A673 (cell line): ENCODE data around the gene SLC22A1. TPM values are rescaled to one million over a fixed set of nuclear protein-coding genes. Genes with fewer than 3 reads are reported as not detected.

Experiments used
- BruUV-seq: library from RNA; stranded (reverse); fragments of 400-500 nt; replicated peaks from 2 replicates; lab custom pipeline; 2021; lab: Mats Ljungman, UMichigan
- CTCF ChIA-PET: fragments of 300-600 bp; sonication (Branson Sonifier 250); formaldehyde crosslinking; loops from one replicate; lab custom pipeline; 2022; ENCODE audit warnings: antibody characterized with exemption; lab: Charles Lee
- POLR2A ChIA-PET: fragments of 300-600 bp; sonication (Branson Sonifier 250); formaldehyde crosslinking; loops from one replicate; lab custom pipeline; 2022; ENCODE audit warnings: antibody characterized with exemption; ENCODE audit not compliant: low non-redundant PET; lab: Charles Lee
- DNase-seq: peaks from one replicate; pipeline ENCODE4 v3.0.0-alpha.2; 2015; ENCODE audit warnings: low spot score
- H3K27ac ChIP-seq: fragments of 200-600 bp; sonication (generic); 2 replicates; pipeline ENCODE4 v1.5.1; 2016; ENCODE audit warnings: mixed run types, low read depth, mild to moderate bottlenecking, mixed read lengths, antibody characterized with exemption, low read length; ENCODE audit not compliant: poor library complexity, severe bottlenecking
- H3K27me3 ChIP-seq: fragments of 200-600 bp; sonication (generic); replicated peaks from 2 replicates; pipeline ENCODE4 v1.6.1; 2017; ENCODE audit warnings: mixed run types, low read depth, mild to moderate bottlenecking, mixed read lengths, antibody characterized with exemption, low read length; ENCODE audit not compliant: insufficient read depth, poor library complexity
- H3K36me3 ChIP-seq: fragments of 200-600 bp; sonication (generic); 2 replicates; pipeline ENCODE4 v1.6.1; 2016; ENCODE audit warnings: mixed run types, mild to moderate bottlenecking, mixed read lengths, antibody characterized with exemption, low read length; ENCODE audit not compliant: insufficient read depth, poor library complexity, severe bottlenecking
- H3K4me1 ChIP-seq: fragments of 200-600 bp; sonication (generic); 2 replicates; pipeline ENCODE4 v1.6.1; 2017; ENCODE audit warnings: mixed run types, mild to moderate bottlenecking, mixed read lengths, antibody characterized with exemption, low read length; ENCODE audit not compliant: insufficient read depth, poor library complexity, severe bottlenecking
- H3K4me3 ChIP-seq: fragments of 200-600 bp; sonication (generic); 2 replicates; pipeline ENCODE4 v1.5.1; 2016; ENCODE audit warnings: low read depth, mixed run types, mild to moderate bottlenecking, mixed read lengths, low read length; ENCODE audit not compliant: poor library complexity, severe bottlenecking
- H3K9me3 ChIP-seq: fragments of 200-600 bp; sonication (generic); 2 replicates; pipeline ENCODE4 v1.6.1; 2016; ENCODE audit warnings: mixed run types, low read depth, mild to moderate bottlenecking, mixed read lengths, antibody characterized with exemption, low read length; ENCODE audit not compliant: poor library complexity, severe bottlenecking
- CTCF ChIP-seq: fragments of 300-800, 200-600 bp; sonication (generic); conservative IDR thresholded peaks from 2 replicates; pipeline ENCODE4 v1.5.1; 2017; ENCODE audit warnings: low read depth, mild to moderate bottlenecking, antibody characterized with exemption, low read length, moderate library complexity, mixed read lengths
- EZH2 ChIP-seq: fragments of 200-600 bp; sonication (generic); IDR thresholded peaks from 2 replicates; pipeline ENCODE4 v1.6.1; 2017; ENCODE audit warnings: borderline replicate concordance, low read depth, mild to moderate bottlenecking, mixed read lengths, antibody characterized with exemption, low read length; ENCODE audit not compliant: poor library complexity, severe bottlenecking
- intact Hi-C: fragments of 100-400 bp; cut with micrococcal nuclease; formaldehyde crosslinking; loops from one replicate; pipeline ENCODE4 v1.10.0; 2022; ENCODE audit not compliant: unreplicated experiment
- total RNA-seq: library from RNA; stranded (reverse); gene quantifications from 2 replicates; pipeline ENCODE4 v1.2.3, GENCODE V29; 2021

The SLC22A1 gene
- total RNA-seq, 1 experiment from 2014 or later = 3.3 TPM

- intact Hi-C loops = no loop called here
Measured at GRCh38 chr6:160173806-160174527, 52.4 kb downstream of the SLC22A1 start.

GRCh38 chr6:160174681-160175080 lies 53.1 kb downstream of the SLC22A1 start:
- CTCF ChIA-PET = no interaction called here
- DNase-seq = no peak
- H3K9me3 ChIP-seq = no peaks in the 10 kb centered on the region
- no peak overlapping the region for H3K27ac ChIP-seq
- TF ChIP-seq EZH2 = no peak
- TF ChIP-seq CTCF = no peak
- no peaks in the 10 kb centered on the region for H3K36me3 ChIP-seq
- peaks cover 17% of the 10 kb centered on the region for H3K27me3 ChIP-seq
- BruUV-seq = no TSS peak
- no peaks in the 10 kb centered on the region for H3K4me1 ChIP-seq
- POLR2A ChIA-PET = no interaction called here
- no peak overlapping the region for H3K4me3 ChIP-seq
- intact Hi-C loops = no loop called here

More at GRCh38 chr6:160173806-160174527, 52.4 kb downstream of the SLC22A1 start:
- H3K36me3 ChIP-seq = no peaks in the 10 kb centered on the region
- BruUV-seq = no TSS peak
- no peak for TF ChIP-seq CTCF
- no peak for TF ChIP-seq EZH2
- no peaks in the 10 kb centered on the region for H3K9me3 ChIP-seq
- H3K27ac ChIP-seq = no peak overlapping the region
- no peaks in the 10 kb centered on the region for H3K4me1 ChIP-seq
- no peak overlapping the region for H3K4me3 ChIP-seq
- H3K27me3 ChIP-seq = peaks cover 17% of the 10 kb centered on the region
- ChIA-PET CTCF (no interaction called here), POLR2A (no interaction called here)
- DNase-seq = no peak

DNA sequence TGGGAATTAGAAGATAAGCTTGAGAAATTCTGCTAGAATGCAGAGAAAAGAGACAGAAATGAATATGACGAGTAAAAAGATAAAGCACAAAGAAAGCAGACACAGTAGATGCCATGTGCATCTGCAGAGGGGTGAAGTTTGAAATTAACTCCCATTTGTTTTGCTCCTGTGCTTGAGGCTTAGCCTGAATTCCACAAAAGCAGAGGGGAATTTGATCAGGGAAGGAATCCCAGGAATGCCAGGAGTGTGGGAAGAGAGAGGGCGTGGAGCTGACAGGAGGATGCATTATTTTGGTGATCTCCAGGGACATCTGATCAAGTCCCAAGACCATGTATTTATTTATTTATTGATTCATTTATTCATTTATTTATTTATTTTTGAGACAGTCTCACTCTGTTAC lies 55.6 kb downstream of the SLC22A1 start:
- H3K36me3 ChIP-seq = no peaks in the 10 kb centered on the region
- H3K27me3 ChIP-seq = peaks cover 14% of the 10 kb centered on the region
- no peaks in the 10 kb centered on the region for H3K9me3 ChIP-seq
- POLR2A ChIA-PET = no interaction called here
- no peak for TF ChIP-seq CTCF
- no peak for TF ChIP-seq EZH2
- CTCF ChIA-PET = no interaction called here
- H3K4me1 ChIP-seq = no peaks in the 10 kb centered on the region
- BruUV-seq = no TSS peak
- DNase-seq = no peak
- H3K4me3 ChIP-seq = no peak overlapping the region
- intact Hi-C loops = no loop called here
- H3K27ac ChIP-seq = no peak overlapping the region
